HepG2 (cell line): ENCODE data around the gene RNU11. TPM values are rescaled to one million over a fixed set of nuclear protein-coding genes. Genes with fewer than 3 reads are reported as not detected.
A peak's percentile ranks its signal among the peaks of the same experiment; 100 is the strongest.

Experiments used
- ADNP ChIP-seq: sonication (generic); formaldehyde crosslinking; IDR thresholded peaks from 2 replicates; pipeline ENCODE4 v1.4.0; 2020; ENCODE audit warnings: missing genetic modification reagents
- ARNT ChIP-seq: fragments of 450-650 bp; IDR thresholded peaks from 2 replicates; pipeline ENCODE4 v1.6.1; 2017
- CAMTA2 ChIP-seq: sonication (generic); formaldehyde crosslinking; IDR thresholded peaks from 2 replicates; pipeline ENCODE4 v1.4.0; 2020; ENCODE audit warnings: mild to moderate bottlenecking, missing genetic modification reagents, borderline replicate concordance
- GATA4 ChIP-seq: sonication (generic); IDR thresholded peaks from 2 replicates; pipeline ENCODE4 v1.6.1; 2016; ENCODE audit warnings: antibody characterized with exemption, low read depth, borderline replicate concordance
- GPN1 ChIP-seq: sonication (generic); formaldehyde crosslinking; IDR thresholded peaks from 2 replicates; pipeline ENCODE4 v1.5.1; 2020; ENCODE audit warnings: missing genetic modification reagents, borderline replicate concordance
- MED1 ChIP-seq: sonication (generic); formaldehyde crosslinking; IDR thresholded peaks from 2 replicates; pipeline ENCODE4 v1.4.0; 2020; ENCODE audit warnings: missing genetic modification reagents
- MEIS2 ChIP-seq: sonication (generic); formaldehyde crosslinking; IDR thresholded peaks from 2 replicates; pipeline ENCODE4 v1.9.0; 2021; ENCODE audit warnings: mild to moderate bottlenecking, missing genetic modification reagents
- NFKB2 ChIP-seq: sonication (generic); formaldehyde crosslinking; IDR thresholded peaks from 2 replicates; pipeline ENCODE4 v1.4.0; 2020; ENCODE audit warnings: missing genetic modification reagents, borderline replicate concordance
- NFYB ChIP-seq: sonication (generic); formaldehyde crosslinking; IDR thresholded peaks from 2 replicates; pipeline ENCODE4 v1.4.0; 2020; ENCODE audit warnings: missing genetic modification reagents
- PCBP1 ChIP-seq: fragments of 200-400 bp; formaldehyde crosslinking; IDR thresholded peaks from 2 replicates; pipeline ENCODE4 v1.6.1; 2017; ENCODE audit warnings: mild to moderate bottlenecking, low read depth, low read length, borderline replicate concordance
- TP53 ChIP-seq: sonication (generic); formaldehyde crosslinking; conservative IDR thresholded peaks from 2 replicates; pipeline ENCODE4 v1.4.0; 2020; ENCODE audit warnings: missing genetic modification reagents
- ZNF160 ChIP-seq: sonication (generic); formaldehyde crosslinking; IDR thresholded peaks from 2 replicates; pipeline ENCODE4 v1.8.0; 2022; ENCODE audit warnings: mild to moderate bottlenecking, inconsistent platforms, missing genetic modification reagents
- ZNF329 ChIP-seq: sonication (generic); formaldehyde crosslinking; IDR thresholded peaks from 2 replicates; pipeline ENCODE4 v1.9.0; 2021; ENCODE audit warnings: low read depth, mild to moderate bottlenecking, missing genetic modification reagents
- ZNF33B ChIP-seq: sonication (generic); formaldehyde crosslinking; IDR thresholded peaks from 2 replicates; pipeline ENCODE4 v1.5.1; 2020; ENCODE audit warnings: mild to moderate bottlenecking, missing genetic modification reagents
- ZNF749 ChIP-seq: sonication (generic); formaldehyde crosslinking; IDR thresholded peaks from 2 replicates; pipeline ENCODE4 v1.8.0; 2022; ENCODE audit warnings: mild to moderate bottlenecking, missing genetic modification reagents, moderate library complexity, borderline replicate concordance
- ZSCAN22 ChIP-seq: sonication (generic); formaldehyde crosslinking; IDR thresholded peaks from 2 replicates; pipeline ENCODE4 v1.4.0; 2020; ENCODE audit warnings: mild to moderate bottlenecking, missing genetic modification reagents
- polyA plus RNA-seq, 8 experiments: library from polyadenylated mRNA; depleted of rRNA in 3 of 8; stranded (reverse) in 7 of 8; unstranded in 1 of 8; fragments of >200 nt; fragmentation: Illumina TruSeq in 4 of 8; extraction: Trizol in 4 of 8; gene quantifications; 2 replicates each; pipeline versions ENCODE4 v1.2.1 to v1.2.3, GENCODE V29; 2011 to 2016; ENCODE audit warnings: low read depth in 4 of 8, missing spikeins in 1 of 8, mixed read lengths in 1 of 8; ENCODE audit not compliant: insufficient read depth in 1 of 8
- total RNA-seq, 5 experiments: library from RNA; depleted of rRNA; stranded (reverse); fragments of >200 nt; fragmentation: Illumina TruSeq; extraction: Trizol; gene quantifications; 2 replicates each; pipeline ENCODE4 v1.2.3, GENCODE V29; 2016; ENCODE audit warnings: low read depth in 1 of 5
- TF ChIP-seq, protein P1 (sequence below): sonication (generic); formaldehyde crosslinking; IDR thresholded peaks from 2 replicates; pipeline ENCODE4 v1.5.0; 2020; ENCODE audit warnings: missing genetic modification reagents, mild to moderate bottlenecking, borderline replicate concordance
- TF ChIP-seq, protein P2 (sequence below): sonication (generic); formaldehyde crosslinking; IDR thresholded peaks from 2 replicates; pipeline ENCODE4 v1.5.0; 2020; ENCODE audit warnings: missing genetic modification reagents, mild to moderate bottlenecking, borderline replicate concordance
- TF ChIP-seq, protein P3 (sequence below): sonication (generic); formaldehyde crosslinking; conservative IDR thresholded peaks from 2 replicates; pipeline ENCODE4 v1.4.0; 2020; ENCODE audit warnings: missing genetic modification reagents
- TF ChIP-seq, protein P4 (sequence below): sonication (generic); formaldehyde crosslinking; IDR thresholded peaks from 2 replicates; pipeline ENCODE4 v1.4.0; 2020; ENCODE audit warnings: mild to moderate bottlenecking, missing genetic modification reagents
- TF ChIP-seq, protein P5 (sequence below): sonication (generic); formaldehyde crosslinking; IDR thresholded peaks from 2 replicates; pipeline ENCODE4 v1.4.0; 2020; ENCODE audit warnings: missing genetic modification reagents
- TF ChIP-seq, protein P6 (sequence below): sonication (generic); formaldehyde crosslinking; IDR thresholded peaks from 2 replicates; pipeline ENCODE4 v1.4.0; 2020; ENCODE audit warnings: missing genetic modification reagents

The RNU11 gene
- total and polyA plus RNA-seq, 2 of the 13 experiments (the other 11 are each of a cell fraction or from before 2014, with no cell fraction given) = not detected

DNA sequence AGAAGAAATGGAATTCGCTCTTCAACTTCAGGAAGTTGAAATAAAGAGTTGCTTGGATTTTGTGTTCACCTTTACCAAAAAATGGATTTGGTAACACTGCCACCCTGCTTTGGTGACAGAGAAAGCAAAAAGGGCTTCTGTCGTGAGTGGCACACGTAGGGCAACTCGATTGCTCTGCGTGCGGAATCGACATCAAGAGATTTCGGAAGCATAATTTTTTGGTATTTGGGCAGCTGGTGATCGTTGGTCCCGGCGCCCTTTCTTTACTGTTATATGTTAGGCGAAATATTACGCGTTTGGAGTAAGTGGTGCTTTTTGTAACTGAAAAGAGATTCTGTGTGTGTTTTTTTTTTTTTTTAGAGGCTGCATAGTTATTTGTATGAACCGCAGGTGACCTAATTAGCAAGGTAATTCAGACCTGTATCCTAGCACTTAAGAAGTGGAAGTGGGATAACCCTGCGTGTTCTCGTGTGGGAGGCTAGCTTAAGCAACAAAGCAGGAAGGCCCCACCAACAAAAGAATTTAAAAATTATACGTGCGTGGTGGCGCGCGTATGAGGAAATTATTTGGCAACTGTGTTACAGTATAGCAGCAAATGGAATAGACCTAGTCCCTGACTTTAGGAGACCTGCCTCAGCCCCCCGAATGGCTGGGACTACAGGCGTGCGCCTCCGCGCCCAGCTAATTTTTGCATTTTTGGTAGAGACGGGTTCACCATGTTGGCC is at the start of gene RNU11 (continued):
- TF ChIP-seq MED1 (CRISPR knock-in tag) = peak; percentile 100
- peak; percentile 56; the same call in 1 of the 2 replicates for TF ChIP-seq ZSCAN22
- TF ChIP-seq GATA4 = peak; percentile 100
- peak; percentile 62; the same call in 1 of the 2 replicates for TF ChIP-seq MEIS2
- TF ChIP-seq NFYB (CRISPR knock-in tag) = peak; percentile 32; the same call in 1 of the 2 replicates
- TF ChIP-seq NFKB2 (CRISPR knock-in tag) = no peak; the same call in none of the 2 replicates
- TF ChIP-seq, protein P1, sequence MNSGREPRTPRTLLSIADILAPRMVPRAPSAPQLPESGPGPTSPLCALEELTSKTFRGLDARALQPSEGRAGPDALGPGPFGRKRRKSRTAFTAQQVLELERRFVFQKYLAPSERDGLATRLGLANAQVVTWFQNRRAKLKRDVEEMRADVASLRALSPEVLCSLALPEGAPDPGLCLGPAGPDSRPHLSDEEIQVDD = peak; percentile 58; the same call in 1 of the 2 replicates
- peak; percentile 87; the same call in 1 of the 2 replicates for TF ChIP-seq GPN1 (CRISPR knock-in tag)
- TF ChIP-seq CAMTA2 (CRISPR knock-in tag) = peak; percentile 38; the same call in 1 of the 2 replicates
- no peak for TF ChIP-seq ADNP
- TF ChIP-seq ZNF749 (CRISPR knock-in tag) = peak; percentile 65; the same call in 1 of the 2 replicates
- TF ChIP-seq, protein P2, sequence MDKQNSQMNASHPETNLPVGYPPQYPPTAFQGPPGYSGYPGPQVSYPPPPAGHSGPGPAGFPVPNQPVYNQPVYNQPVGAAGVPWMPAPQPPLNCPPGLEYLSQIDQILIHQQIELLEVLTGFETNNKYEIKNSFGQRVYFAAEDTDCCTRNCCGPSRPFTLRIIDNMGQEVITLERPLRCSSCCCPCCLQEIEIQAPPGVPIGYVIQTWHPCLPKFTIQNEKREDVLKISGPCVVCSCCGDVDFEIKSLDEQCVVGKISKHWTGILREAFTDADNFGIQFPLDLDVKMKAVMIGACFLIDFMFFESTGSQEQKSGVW (CRISPR knock-in tag) = no peak
- peak; percentile 69; the same call in 1 of the 2 replicates for TF ChIP-seq TP53 (CRISPR knock-in tag)
- TF ChIP-seq ZNF329 (CRISPR knock-in tag) = peak; percentile 73; the same call in 1 of the 2 replicates
- TF ChIP-seq PCBP1 = no peak
- TF ChIP-seq, protein P3, sequence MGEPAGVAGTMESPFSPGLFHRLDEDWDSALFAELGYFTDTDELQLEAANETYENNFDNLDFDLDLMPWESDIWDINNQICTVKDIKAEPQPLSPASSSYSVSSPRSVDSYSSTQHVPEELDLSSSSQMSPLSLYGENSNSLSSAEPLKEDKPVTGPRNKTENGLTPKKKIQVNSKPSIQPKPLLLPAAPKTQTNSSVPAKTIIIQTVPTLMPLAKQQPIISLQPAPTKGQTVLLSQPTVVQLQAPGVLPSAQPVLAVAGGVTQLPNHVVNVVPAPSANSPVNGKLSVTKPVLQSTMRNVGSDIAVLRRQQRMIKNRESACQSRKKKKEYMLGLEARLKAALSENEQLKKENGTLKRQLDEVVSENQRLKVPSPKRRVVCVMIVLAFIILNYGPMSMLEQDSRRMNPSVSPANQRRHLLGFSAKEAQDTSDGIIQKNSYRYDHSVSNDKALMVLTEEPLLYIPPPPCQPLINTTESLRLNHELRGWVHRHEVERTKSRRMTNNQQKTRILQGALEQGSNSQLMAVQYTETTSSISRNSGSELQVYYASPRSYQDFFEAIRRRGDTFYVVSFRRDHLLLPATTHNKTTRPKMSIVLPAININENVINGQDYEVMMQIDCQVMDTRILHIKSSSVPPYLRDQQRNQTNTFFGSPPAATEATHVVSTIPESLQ (CRISPR knock-in tag) = no peak; the same call in 1 of the 2 replicates
- TF ChIP-seq, protein P4, sequence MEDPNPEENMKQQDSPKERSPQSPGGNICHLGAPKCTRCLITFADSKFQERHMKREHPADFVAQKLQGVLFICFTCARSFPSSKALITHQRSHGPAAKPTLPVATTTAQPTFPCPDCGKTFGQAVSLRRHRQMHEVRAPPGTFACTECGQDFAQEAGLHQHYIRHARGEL = no peak
- TF ChIP-seq, protein P5, sequence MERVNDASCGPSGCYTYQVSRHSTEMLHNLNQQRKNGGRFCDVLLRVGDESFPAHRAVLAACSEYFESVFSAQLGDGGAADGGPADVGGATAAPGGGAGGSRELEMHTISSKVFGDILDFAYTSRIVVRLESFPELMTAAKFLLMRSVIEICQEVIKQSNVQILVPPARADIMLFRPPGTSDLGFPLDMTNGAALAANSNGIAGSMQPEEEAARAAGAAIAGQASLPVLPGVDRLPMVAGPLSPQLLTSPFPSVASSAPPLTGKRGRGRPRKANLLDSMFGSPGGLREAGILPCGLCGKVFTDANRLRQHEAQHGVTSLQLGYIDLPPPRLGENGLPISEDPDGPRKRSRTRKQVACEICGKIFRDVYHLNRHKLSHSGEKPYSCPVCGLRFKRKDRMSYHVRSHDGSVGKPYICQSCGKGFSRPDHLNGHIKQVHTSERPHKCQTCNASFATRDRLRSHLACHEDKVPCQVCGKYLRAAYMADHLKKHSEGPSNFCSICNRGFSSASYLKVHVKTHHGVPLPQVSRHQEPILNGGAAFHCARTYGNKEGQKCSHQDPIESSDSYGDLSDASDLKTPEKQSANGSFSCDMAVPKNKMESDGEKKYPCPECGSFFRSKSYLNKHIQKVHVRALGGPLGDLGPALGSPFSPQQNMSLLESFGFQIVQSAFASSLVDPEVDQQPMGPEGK (CRISPR knock-in tag) = peak; percentile 63
- TF ChIP-seq, protein P6, sequence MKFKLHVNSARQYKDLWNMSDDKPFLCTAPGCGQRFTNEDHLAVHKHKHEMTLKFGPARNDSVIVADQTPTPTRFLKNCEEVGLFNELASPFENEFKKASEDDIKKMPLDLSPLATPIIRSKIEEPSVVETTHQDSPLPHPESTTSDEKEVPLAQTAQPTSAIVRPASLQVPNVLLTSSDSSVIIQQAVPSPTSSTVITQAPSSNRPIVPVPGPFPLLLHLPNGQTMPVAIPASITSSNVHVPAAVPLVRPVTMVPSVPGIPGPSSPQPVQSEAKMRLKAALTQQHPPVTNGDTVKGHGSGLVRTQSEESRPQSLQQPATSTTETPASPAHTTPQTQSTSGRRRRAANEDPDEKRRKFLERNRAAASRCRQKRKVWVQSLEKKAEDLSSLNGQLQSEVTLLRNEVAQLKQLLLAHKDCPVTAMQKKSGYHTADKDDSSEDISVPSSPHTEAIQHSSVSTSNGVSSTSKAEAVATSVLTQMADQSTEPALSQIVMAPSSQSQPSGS (CRISPR knock-in tag) = peak; percentile 91
- peak; percentile 95 for TF ChIP-seq ZNF160 (CRISPR knock-in tag)
- TF ChIP-seq ZNF33B (CRISPR knock-in tag) = no peak
- TF ChIP-seq ARNT = no peak
